SHP77 treated with DMSO at 0.1 percent for 48 hours (cell line): ENCODE data around the gene CARD19.

ENCODE experiments used
- DNase-seq: peaks from one replicate; lab custom pipeline; 2025; lab: John Stamatoyannopoulos, UW

CARD19 gene, protein sequence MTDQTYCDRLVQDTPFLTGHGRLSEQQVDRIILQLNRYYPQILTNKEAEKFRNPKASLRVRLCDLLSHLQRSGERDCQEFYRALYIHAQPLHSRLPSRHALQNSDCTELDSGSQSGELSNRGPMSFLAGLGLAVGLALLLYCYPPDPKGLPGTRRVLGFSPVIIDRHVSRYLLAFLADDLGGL

DNA sequence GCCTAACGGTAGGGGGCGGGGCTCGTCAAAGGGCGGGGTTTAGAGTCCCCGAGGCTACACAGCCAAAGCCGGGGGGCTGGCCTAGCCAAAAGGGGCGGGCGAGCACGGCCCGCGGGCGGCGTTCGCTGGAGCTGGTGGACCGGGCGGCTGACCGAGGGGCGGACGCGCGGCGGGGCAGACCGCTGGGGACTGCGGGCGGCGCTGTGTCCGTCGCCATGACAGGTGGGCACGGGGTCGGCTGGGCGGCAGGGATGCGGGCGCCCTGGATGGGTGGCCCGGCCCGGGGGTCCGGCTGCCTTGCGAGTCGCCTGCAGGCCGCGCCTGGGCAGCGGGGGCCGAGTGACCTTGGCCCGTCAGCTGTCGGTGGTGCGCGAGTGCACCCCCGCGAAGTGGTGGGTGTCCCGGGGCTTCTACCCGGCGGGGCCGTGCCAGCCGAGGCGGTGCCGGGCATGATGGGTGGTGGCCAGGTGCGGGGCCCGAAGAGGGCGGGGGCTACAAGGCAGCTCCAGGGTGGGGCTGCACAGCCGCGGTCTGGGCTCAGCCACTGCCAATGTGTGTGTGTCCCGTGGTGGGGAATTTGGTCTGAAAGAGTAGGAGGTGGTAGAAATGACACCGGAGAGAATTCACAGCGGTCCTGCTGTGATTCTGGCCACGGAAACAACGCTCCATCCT lies at the start of gene CARD19:
Gene CARD19, plus strand, starts transcription at position 87 of the 672 bp plus-strand sequence. Its CDS starts 129 bp downstream, at position 216.
- DNase-seq = no peak

DNA sequence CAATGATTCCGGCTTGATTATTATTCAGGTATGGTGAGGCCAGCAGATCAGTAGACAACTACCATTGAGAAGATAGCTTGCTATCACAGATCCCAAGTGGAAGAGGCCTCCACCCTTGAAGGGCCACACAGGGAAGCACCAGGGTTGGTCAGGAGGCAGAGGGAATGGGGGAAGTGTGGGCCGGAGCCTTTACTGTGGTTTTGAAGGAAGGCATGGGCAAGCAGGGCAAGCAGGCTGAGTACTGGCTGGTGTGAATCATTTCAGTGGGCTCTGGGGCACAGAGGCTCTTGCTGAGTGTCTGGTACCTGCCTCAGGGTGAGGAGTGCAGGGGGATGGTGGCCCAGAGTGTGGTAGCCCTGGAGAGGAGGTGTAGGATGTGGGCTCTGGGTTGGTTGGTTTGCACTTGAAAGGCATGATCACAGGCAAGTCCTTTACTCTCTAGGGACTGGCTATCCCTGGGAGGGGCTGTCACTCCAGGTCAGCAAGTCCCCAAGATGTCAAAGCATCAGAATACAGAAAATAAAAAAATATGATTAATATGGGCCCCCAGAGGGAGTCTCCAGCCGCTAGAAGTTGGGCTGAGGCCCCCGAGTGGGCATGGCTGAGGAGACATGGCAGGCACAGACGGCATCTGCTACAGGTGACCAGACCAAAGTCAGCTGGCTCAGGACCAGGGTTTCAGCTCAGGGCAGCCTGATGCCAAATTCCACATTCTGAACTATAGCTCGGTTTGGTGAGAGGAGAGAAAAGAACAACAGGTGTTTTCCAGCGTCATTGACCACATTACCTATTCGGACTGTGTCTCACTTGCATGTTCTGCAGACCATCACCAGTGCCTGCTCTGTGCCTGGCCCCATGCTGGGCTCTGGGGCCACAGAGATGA lies 47.2 kb upstream of the CARD19 start:
- DNase-seq = no peak

DNA sequence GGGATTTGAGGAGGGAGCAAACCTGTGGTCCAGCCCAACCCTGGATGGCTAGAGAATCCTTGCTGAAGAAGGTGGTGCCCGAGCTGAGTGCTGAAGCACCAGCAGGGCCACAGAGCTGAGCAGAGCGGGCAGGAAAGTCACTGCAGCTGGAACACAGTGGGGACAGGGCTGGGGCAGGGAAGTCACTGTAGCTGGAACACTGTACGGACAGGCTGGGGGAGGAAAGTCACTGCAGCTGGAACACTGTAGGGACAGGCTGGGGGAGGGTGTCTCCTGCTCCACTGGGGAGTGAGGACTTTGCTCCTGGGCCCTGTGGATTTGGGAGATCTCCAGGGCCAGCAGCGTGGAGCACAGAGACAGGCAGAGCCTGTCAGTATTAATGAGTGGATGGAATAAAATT lies 46.5 kb upstream of the CARD19 start:
- no peak for DNase-seq

DNA sequence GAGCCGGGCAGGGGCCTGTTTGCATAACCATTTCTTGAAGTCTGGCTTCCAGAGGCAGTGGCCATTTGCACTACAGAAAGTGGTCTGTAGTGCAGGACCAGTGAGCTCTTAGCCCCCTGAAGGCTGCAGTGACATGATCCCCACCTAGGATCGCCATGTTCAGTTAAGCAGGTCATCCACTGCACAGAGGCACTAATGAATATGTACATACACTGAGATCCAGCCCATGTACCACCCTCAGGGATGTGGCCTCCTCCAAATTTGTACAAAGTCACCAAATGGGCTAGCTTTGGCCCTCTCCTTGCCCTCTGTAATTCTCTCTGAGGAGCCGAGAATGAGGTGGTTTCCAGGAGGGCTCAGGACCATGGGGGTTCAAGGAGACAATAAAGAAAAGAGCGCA lies 45.8 kb upstream of the CARD19 start:
- DNase-seq = no peak

DNA sequence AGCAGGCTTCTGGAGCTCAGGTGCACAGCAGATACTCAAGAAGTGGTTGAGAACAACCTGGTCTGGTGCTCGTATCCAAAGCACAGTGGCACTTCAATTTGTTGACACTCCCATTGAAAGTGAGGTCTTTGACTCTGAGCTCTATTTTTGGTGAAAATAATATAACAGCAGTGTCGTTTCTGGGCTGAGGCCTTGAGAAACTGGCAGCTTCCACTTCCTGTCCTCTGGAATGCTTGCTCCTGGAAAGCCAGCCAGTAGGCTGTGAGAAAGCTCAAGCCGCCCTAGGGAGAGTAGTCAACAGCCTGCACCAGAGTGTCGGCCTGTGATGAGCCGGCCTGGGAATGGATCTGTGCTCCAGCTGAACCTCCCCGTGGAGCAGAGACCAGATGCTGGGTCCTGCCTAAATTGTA lies 44.3 kb upstream of the CARD19 start:
- no peak for DNase-seq

DNA sequence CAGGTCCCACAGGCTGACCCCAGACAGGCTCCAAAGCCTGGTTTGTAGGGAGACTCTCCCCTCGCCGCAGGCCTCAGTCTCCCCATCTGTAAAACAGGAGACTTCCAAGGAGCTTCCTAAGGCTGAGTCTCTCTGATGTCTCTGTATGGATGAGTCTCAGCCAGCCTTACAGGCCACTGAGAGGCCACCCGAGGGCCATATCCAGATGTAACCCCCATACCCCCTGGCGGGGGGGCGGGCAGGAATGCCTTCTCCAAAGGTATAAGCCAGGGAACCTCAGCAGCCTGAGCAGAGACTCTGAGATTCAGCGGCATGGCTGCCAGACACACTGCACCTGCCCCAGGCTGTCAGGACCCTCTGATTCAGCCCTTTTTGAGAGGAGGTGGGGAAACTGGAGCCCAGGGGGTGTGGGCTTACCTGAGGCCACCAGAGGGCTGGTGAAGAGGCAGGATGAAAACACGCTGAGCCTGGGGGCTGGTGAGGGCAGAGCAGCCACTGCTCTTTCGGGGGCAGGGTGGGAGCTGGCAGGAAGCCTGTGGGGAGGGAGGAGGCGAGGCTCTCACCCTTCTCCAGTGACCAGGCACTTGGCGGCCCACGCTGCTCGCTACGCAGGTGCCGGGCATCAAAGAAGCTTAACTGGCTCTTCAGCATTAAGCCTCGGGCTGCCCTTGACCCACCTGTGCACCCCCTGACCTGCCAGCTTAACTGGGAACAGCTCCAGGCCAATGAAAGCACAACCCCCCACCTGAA lies 43.1 kb upstream of the CARD19 start:
- no peak for DNase-seq

DNA sequence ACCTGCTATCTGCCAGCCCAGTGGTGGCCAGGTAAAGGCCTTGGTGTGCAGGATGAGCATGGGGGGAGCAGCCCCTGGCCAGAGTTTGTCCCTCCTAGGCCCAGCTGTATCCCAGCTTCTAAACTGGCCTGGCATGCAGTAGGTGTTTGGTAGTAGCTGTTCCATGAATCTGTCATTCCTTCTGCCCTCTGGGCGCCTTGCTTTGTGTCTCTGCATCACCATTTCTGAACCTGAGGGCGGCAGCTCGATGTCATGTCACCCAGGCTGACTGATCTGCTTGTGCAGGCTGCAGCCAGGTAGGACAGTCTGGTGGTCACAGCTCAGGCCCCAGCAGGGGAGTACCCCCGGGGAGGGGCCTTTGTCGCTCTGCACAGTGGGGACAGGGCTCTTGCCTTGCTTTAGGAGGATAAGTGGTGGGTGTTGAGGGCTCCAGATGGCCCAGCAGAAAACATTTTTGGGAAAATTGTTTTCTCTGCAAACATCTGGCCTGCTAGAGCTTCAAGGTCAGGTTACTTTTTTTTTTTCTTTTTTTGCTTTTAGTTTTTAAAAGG lies 42.2 kb upstream of the CARD19 start:
- no peak for DNase-seq

DNA sequence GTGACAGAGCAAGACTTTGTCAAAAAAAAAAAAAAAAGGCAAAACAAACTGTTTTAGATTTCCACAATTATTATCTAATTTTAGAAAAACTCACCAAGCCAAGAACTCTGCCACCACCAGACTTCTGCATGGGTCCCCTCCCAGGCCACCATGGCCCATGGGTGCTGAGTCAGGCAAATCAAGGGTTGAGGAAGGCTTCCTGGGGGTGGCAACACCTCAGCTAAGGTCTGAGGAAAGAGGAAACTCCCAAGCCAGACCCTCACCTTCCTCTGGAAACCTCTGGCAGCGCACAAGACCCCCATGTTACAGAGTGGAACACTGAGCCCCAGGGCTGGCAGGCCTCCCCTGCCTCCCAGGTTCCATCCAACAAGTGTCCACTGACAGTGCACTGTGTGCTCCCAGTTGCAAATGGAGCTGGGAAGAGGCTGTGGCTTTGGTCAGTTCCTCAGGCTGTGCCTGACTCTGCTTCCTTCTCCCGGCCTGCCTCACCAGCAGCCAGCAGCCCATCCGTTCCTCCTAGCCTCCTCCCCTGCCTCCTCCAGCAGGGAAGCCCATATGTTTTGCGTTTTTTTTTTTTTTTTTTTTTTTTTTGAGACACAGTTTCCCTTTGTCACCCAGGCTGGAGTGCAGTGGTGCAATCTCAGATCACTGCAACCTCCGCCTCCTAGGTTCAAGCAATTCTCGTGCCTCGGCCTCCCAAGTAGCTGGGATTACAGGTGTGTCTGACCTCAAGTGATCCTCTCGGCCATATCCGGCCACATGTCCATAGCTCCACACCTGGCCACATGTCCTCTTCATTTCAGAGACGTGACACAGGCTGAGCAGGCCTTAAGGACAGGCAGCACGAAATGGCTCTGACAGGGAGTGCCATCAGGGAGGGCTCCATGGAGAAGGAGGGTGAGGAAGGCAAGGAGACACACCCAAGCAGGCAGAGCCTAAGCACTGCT lies 41.0 kb upstream of the CARD19 start:
- no peak for DNase-seq

DNA sequence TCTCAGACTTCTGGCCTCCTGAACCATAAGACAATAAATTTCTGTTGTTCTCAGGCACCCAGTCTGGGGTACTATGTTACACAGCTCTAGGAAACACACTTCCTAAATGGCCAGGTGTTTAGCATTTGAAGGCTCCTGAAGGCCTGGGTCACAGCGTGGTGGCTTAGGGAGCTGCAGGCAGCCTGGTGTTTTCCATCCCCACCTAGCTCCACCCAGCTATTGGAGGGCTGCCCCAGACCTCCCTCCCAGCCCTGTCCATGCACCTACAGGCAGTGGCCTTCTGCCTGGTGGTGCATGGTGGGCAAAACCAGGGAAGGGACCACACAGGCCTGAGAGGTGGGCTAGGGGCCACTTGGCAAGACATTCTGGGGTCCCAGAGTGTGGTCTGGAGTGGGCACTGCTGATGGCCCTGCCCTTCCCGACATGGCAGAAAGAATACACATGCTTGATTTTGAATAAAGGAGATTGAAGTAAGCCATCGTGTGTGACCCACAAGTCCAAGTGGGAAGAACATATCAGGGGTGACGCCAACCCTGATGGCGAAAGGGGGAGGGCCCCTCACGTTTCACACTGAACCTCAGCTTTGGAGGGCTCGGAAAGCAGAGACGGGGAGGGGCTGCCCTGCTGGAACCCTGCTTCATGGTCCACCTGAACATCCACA lies 38.8 kb upstream of the CARD19 start:
- DNase-seq = no peak

DNA sequence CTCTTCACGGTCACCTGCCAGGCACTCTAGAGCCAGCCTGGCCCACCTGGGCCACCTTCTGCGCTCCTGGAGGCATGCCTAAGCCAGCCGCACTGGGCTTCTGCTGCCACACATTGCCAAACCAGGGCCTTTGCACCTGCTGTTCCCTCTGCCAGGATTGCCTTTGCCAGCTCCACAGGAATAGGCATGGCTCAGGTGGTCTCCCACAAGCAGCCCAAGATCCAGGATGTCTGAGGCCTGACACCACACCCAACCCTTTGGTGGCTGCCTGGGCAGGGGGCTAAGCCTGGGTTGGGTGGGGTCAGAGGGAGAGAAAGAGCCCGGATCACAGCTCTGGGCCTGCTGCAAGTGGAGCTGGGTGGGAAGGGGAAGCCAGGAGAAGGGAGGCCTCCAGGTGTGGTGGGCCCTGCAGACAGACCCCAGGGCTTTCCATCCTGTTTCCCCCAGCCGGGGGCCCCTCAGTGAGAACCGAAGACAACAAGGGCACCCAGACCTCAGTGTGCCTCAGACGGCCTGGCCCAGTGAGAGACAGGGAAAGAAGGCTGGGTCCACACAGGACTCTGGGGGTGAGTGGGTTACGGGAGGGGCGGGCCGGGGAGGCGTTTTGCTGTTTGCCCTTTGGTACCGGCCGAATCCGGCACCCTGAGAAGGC lies 38.2 kb upstream of the CARD19 start:
- DNase-seq = no peak

DNA sequence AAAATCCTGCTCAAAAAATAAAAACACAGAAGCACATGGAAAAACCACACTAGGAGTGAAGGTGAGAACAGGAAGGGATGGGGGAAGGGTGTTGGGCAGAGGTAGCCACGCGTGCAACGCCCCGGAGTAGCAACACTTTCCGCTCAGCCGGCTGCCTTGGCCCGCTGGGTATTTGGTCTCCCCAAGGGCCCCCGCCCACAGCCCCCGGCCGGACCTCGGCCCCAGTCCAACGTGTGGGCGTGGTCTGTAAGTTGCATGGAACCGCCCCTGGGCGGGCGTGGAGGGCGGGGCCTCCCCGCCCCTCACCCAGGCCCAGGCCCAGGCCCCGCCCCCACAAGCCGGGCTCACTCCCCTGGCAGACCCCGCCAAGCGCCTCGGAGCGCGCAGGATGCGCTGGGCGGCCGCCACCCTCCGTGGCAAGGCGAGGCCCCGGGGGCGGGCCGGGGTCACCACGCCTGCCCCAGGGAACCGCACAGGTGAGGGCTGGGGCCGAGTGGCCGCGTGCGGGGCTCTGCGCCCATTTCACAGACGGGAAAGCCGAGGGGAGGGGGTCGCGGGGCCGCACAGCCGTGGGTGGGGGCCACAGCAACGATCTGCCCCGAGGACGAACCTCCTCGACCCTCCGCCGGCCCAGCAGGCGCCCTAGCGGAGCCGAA lies 37.5 kb upstream of the CARD19 start, which contains the start of gene SUSD3:
Gene SUSD3, plus strand, starts transcription at position 347 of the 656 bp plus-strand sequence. Its CDS starts 42 bp downstream, at position 389.
- no peak for DNase-seq

DNA sequence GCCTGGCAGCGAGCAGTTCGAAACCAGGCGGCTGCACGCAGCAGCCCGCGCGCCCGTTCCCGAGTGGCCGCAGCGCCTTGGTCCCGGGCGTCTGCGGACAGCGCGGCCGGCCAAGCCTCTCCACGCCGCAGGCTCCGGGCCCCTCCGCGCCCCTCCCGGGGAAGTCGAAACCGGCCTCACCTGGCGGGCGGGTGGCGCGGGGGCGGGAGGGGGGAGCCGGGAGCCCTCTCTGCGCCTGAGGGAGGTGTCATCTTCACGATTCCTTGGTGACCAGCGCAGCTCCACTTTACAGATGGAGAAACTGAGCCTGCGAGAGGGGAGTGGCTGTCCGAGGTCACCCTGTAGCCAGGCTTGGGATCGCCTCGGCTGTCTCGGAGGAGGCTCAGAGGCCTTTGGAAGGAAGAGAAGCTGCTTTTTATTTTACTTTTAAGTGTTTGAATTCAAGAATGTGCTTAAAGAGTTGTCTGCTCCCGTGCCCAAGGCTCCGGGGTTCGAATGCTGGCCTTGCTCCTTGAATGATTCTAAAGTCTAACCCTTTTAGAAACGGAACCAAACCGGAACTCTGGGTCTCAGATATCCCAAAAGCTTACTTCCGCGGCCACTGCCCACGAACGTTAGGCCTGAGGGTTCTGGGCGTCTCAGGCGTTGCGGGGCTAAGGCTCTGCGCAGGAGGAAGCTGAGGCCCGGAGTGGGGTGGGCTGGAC lies 36.9 kb upstream of the CARD19 start:
- no peak for DNase-seq

DNA sequence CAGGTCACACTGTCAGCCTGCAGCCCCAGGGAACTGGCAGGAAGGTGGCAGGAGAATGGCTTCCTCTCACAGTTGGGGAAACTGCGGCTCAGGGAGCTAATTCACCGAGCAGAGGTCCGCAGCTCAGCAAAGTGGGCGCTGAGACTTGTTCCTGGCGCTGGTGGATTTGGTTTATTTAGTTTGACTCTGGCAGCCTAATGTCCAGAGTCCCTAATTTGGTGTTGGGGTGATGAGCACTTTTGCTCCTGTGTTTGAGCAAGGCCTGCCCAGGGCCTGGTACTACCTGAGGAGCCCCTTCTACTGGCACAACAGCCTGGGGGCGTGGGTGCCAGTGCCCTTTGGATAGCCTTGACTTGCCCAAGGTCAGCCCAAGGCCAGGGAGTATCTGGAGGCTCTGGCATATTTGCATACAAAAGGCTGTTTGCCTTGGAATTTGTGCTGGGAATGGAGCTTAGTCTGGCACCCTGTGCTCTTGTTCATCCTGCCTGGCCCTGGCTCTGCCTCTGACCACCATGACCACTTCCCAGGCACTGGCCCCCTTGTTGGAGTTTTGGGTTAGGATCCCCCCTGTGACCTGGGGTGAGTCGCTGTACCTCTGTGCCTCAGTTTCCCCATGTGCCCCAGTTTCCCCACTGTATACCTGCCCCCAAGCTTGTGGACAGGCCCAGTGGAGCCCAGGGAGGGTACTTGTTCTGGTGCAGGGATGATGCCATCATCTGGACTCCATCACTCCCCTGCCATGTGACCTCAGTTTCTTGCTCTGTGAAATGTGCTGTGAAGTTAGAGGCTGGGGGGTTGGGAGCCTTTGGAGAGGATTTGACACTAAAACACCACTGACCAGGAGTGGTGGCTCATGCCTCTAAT lies 36.1 kb upstream of the CARD19 start:
- DNase-seq = no peak

DNA sequence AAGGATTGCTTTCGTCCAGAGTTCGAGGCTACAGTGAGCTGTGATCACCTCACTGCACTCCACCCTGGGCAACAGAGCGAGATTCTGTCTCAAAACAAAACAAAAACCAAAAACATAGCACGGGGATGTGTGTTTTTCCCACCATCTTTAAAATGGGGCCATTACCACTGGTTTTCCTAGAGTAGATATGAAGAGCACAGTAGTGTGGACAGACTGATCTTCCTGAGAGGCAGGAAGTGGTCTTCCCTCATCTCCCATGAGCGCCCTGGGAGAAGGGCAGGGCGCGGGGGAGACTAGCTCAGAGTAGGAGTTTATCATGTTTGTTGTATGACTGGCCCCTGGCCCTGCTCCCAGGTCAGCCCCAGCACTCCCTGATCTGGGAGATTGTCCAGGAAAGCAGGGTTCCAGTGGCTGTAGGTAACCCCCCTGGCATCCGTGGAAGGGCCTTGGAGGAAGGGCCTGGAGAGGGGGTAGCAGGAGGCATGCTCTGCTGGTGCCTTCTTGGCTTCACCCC lies 35.2 kb upstream of the CARD19 start:
- no peak for DNase-seq

DNA sequence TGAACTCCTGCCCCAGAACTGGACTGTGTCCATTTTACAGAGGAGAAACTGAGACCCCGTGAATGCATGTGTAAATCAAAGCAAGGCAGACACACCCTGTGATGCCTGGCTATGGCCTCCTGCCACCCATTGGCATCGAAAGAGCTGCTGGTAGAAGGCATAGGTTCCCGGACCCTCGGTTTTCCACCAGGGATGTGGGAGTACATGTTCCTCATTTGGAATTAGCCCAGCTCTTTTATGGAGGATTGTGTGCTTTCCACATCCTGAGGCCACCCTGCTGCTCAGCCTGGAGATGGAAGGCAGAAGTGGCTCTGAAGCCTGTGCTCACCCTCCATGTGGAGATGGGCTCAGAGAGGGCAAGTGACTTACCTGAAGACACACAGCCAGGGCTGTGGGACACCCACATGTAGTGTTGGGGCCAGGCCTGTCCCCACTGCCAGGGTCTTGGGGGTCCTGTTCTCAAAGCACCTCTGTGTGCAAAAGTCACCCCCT lies 34.7 kb upstream of the CARD19 start:
- no peak for DNase-seq

DNA sequence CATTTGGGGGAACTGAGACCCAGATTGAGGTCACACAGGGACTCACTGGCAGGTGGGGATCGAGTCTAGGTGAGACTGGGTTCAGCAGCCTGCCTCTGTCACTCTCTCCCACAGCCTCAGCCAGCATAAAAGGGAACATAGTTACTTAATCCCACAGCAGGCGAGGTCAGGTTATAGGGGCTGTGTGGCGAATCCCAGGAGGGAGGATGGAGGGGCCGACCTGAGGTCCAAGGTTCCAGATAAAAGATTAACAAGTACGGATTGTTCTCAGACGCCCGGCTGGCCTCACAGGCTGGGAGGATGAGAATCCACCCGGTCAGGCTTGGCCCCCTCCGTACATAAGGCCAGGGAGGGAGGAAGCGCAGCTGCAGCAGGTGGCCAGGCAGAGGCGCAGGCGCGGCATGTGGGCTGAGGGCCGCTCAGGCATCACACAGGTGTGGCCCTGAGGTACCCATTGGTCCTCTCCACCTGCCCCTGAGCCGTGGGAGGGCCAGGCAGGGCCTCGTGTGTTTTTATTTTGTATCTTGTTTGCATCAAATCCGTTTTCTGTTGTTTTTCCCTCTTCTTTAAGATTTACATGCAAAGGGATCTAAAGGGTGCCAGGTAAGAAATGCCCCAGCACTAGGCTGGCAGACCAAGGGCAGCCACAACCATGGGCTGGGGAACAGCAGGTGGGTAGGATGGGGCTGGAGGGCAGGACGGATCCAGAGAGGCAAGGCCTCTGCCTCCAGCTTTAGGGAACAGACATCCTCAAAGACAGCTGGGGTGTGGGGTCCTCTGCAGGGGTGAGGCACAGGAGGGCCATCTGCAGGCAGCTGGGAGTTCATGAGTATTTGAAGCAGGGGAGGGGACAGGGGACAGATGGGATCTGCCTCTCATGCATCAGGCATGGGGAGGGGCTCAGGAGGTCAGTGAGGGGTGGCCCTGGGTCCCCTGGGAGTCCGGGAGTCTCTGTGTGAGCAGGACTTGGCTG lies 33.9 kb upstream of the CARD19 start:
- DNase-seq = no peak
